ENCODE data around the gene VDAC1.

VDAC1 gene

GRCh38 chr5:133995883-133996563 is 8.8 kb downstream of the VDAC1 start:
- Mint-ChIP-seq H3K9me3 (no peaks in the 10 kb centered on the region), H3K4me3 (no peak overlapping the region), H3K27ac (peak overlapping the region; percentile 50), H3K4me1 (peaks cover 59% of the 10 kb centered on the region), H3K27me3 (ENCODE audit: low read depth, poor library complexity) (no peaks in the 10 kb centered on the region), H3K36me3 (ENCODE audit: low read depth) (peaks cover 5% of the 10 kb centered on the region)
- DNase-seq = no peak
- no peak for TF ChIP-seq CTCF (IDR thresholded peaks at IDR 0.05)

DNA sequence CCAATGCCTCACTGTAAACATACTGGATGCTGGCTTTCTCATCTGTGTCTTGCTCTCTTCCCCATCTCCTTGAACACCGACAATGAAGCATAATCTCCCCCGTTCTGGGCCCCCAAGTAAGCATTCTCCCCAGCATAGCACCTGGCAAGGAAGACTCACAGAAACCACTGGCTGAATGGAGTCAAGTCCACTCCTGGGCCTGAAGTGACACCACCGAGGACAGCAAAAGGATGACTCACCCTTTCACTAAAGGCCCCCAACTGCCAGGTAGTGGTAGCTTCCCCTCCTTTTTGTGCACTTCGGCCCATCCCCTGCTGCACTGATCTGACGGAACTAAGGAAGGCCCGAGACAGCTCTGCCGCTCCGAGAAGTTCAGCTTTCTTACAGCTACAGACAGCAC is 9.4 kb downstream of the VDAC1 start:
- Mint-ChIP-seq H3K36me3 (ENCODE audit: low read depth) (peaks cover 10% of the 10 kb centered on the region), H3K27ac (peak overlapping the region; percentile 50)

GRCh38 chr5:133994990-133995333 is 9.8 kb downstream of the VDAC1 start:
- no peaks in the 10 kb centered on the region for H3K27me3 Mint-ChIP-seq (ENCODE audit: low read depth, poor library complexity)
- peaks cover 59% of the 10 kb centered on the region for H3K4me1 Mint-ChIP-seq
- no peak overlapping the region for H3K4me3 Mint-ChIP-seq
- TF ChIP-seq CTCF (IDR thresholded peaks at IDR 0.05) = no peak
- no peak for DNase-seq
- peak overlapping the region; percentile 50 for H3K27ac Mint-ChIP-seq
- H3K36me3 Mint-ChIP-seq (ENCODE audit: low read depth) = peaks cover 14% of the 10 kb centered on the region
- H3K9me3 Mint-ChIP-seq = no peaks in the 10 kb centered on the region

More for the DNA sequence above, 9.4 kb downstream of the VDAC1 start:
- no peak for TF ChIP-seq CTCF (IDR thresholded peaks at IDR 0.05)
- H3K4me1 Mint-ChIP-seq = peaks cover 59% of the 10 kb centered on the region
- no peaks in the 10 kb centered on the region for H3K9me3 Mint-ChIP-seq
- no peaks in the 10 kb centered on the region for H3K27me3 Mint-ChIP-seq (ENCODE audit: low read depth, poor library complexity)
- H3K4me3 Mint-ChIP-seq = peak overlapping the region; percentile 24
- DNase-seq = no peak

DNA sequence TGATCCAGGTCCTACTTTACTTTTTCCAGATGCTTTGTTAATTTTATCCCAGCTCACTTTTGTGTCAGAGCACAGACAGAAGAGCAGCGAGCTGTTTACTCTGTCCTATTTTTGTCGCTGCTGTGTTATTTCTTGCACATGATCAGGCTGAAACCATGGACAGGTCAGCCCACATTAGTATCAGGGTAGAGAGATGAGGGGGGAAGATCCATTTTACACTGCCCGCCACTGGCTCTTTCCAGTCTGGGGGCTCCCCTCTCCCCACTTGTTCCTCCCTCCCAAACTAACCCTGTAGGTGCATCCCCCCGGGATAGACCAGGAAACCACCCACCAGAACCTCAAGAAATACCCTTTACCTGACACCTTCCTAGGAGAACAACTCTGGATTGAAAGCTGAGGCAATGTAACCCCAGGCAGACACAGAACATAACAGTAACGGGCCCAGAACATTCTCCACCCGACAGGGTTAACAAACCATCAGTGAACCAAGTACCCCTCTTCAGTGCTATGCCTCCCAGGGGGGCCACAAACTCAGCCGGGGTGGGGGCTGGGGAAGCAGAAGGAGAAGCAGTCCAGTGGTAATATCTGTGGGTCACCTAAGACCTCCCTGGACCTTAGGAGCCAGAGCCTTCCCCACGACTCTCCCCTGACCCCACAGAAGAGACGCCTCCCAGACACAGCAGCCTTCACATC is 10.3 kb downstream of the VDAC1 start:
- Mint-ChIP-seq H3K27ac (peak overlapping the region; percentile 50), H3K4me3 (no peak overlapping the region), H3K36me3 (ENCODE audit: low read depth) (peaks cover 17% of the 10 kb centered on the region), H3K27me3 (ENCODE audit: low read depth, poor library complexity) (no peaks in the 10 kb centered on the region), H3K4me1 (peaks cover 55% of the 10 kb centered on the region), H3K9me3 (no peaks in the 10 kb centered on the region)
- DNase-seq = no peak
- no peak for TF ChIP-seq CTCF (IDR thresholded peaks at IDR 0.05)

DNA sequence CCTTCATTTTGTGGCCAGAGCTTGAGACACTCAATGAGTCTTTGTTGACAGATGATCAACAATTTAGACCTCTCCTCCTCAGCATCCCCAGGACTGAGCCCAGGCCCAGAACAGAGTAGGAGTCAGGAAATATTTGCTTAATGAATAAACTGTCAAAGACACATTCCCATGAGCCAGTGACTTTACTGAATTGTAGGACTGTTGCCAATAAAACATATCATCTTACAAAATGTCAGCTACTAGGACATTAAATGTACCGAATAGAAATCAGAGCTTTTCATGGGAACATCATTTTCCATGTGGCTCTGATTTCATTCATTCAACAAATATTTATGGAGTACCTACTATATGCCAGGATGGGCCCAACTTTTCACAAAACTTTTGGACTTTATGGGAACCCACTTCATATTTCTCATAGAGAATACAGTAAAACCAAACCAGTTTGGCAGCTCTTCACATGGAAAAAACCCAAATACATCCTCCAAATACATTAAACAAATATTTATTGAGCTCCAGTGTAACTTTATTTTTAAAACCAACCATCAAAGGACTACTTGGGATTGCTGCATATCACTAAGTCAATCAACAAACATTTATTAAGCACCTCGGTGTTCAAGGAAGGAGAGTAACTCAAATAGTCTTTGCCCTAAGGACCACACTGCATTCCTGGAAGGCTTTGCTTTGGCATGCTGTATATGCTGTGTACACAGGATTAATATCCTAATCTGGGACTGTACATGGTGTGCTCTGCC is 11.4 kb downstream of the VDAC1 start:
- H3K36me3 Mint-ChIP-seq (ENCODE audit: low read depth) = peaks cover 24% of the 10 kb centered on the region
- H3K9me3 Mint-ChIP-seq = no peaks in the 10 kb centered on the region
- H3K4me3 Mint-ChIP-seq = no peak overlapping the region
- peaks cover 54% of the 10 kb centered on the region for H3K4me1 Mint-ChIP-seq
- DNase-seq = no peak
- no peak for TF ChIP-seq CTCF (IDR thresholded peaks at IDR 0.05)
- no peak overlapping the region for H3K27ac Mint-ChIP-seq
- H3K27me3 Mint-ChIP-seq (ENCODE audit: low read depth, poor library complexity) = no peaks in the 10 kb centered on the region

All from nephron progenitor cell (in vitro differentiated cells).